ENCODE results near the gene GABRB3.

DNA sequence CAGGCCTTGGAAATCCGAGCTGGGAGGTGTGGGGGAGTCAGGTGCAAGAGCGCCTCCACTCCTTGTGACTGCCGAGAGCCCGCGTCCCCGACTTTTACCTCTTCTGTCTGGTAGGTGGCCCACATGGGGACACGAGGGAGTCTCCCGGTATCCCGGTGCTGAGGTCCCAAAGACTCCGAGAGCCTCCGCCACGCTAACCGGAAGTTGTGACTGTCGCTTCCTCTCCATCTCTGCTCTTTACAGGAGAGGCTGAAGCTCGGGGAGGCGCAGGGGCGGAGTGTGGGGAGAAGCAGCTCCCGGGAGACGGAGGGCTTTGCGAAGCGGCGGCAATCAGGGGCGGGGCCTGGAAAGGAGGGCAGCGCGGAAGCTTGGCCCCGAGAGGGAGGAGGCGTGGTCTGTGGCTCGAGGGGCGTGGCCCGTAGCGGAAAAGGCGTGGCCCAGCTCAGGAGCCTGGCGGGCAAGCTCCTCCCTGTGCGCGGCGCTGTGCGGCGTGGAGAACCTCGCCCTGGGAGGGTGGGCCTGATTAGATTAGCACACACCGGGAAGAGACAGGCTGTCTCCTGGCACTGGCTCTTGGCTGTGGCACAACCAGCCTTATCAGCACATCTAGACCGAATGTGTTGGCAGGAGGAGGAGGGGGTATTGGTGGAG lies 143.9 kb downstream of the GABRB3 start:
- TF ChIP-seq CTCF (IDR thresholded peaks at IDR 0.05; ENCODE audit: low read depth, low read length, poor library complexity, severe bottlenecking) (no peak), EZH2phosphoT487 (IDR thresholded peaks at IDR 0.05; ENCODE audit: borderline replicate concordance, low read length) (no peak)

All from DOHH2 (cell line).